ENCODE measurements around the gene YWHAH.

Gene YWHAH

GRCh38 chr22:31944700-31945442, 536 bp downstream of the YWHAH start:
- in situ Hi-C loops (cut with HindIII; ENCODE audit: low pct_ligation_motif_present, low pct_unique_long_range_greater_than_20kb, low sequenced_read_pairs): no loop called here

GRCh38 chr22:31945443-31945855, 1.1 kb downstream of the YWHAH start:
- no peak for DNase-seq
- in situ Hi-C loops (cut with HindIII; ENCODE audit: low pct_ligation_motif_present, low pct_unique_long_range_greater_than_20kb, low sequenced_read_pairs): no loop called here

More at GRCh38 chr22:31944700-31945442, 536 bp downstream of the YWHAH start:
- DNase-seq: peak; percentile 16

- in situ Hi-C loops (cut with HindIII; ENCODE audit: low pct_ligation_motif_present, low pct_unique_long_range_greater_than_20kb, low sequenced_read_pairs): no loop called here
These were observed 1.8 kb downstream of the YWHAH start for GRCh38 chr22:31945971-31946680.

GRCh38 chr22:31947296-31947695, 3.0 kb downstream of the YWHAH start:
- DNase-seq: no peak
- in situ Hi-C loops (cut with HindIII; ENCODE audit: low pct_ligation_motif_present, low pct_unique_long_range_greater_than_20kb, low sequenced_read_pairs): no loop called here

More at GRCh38 chr22:31945971-31946680, 1.8 kb downstream of the YWHAH start:
- no peak for DNase-seq

- in situ Hi-C loops (cut with HindIII; ENCODE audit: low pct_ligation_motif_present, low pct_unique_long_range_greater_than_20kb, low sequenced_read_pairs): no loop called here
- no peak for DNase-seq
These were observed 3.7 kb downstream of the YWHAH start for GRCh38 chr22:31948002-31948401.

GRCh38 chr22:31950226-31950625, 5.9 kb downstream of the YWHAH start:
- in situ Hi-C loops (cut with HindIII; ENCODE audit: low pct_ligation_motif_present, low pct_unique_long_range_greater_than_20kb, low sequenced_read_pairs): loop anchor here (25.0 kb wide), 1 partner anchor 288 kb away; the partner anchor contains the start of gene PISD
- DNase-seq: no peak

GRCh38 chr22:31951194-31952093, 7.1 kb downstream of the YWHAH start:
- DNase-seq: no peak
- in situ Hi-C loops (cut with HindIII; ENCODE audit: low pct_ligation_motif_present, low pct_unique_long_range_greater_than_20kb, low sequenced_read_pairs): loop anchor here (25.0 kb wide), 1 partner anchor 289 kb away; the partner anchor contains the start of gene PISD

- peak; percentile 14 for DNase-seq
- in situ Hi-C loops (cut with HindIII; ENCODE audit: low pct_ligation_motif_present, low pct_unique_long_range_greater_than_20kb, low sequenced_read_pairs): loop anchor here (25.0 kb wide), 1 partner anchor 290 kb away; the partner anchor contains the start of gene PISD
These were observed 7.7 kb downstream of the YWHAH start for GRCh38 chr22:31952094-31952401.

GRCh38 chr22:31952472-31952871, 8.1 kb downstream of the YWHAH start:
- DNase-seq: peak; percentile 41
- in situ Hi-C loops (cut with HindIII; ENCODE audit: low pct_ligation_motif_present, low pct_unique_long_range_greater_than_20kb, low sequenced_read_pairs): loop anchor here (25.0 kb wide), 1 partner anchor 290 kb away; the partner anchor contains the start of gene PISD

GRCh38 chr22:31953261-31953660, 8.9 kb downstream of the YWHAH start:
- no peak for DNase-seq
- in situ Hi-C loops (cut with HindIII; ENCODE audit: low pct_ligation_motif_present, low pct_unique_long_range_greater_than_20kb, low sequenced_read_pairs): loop anchor here (25.0 kb wide), 1 partner anchor 291 kb away; the partner anchor contains the start of gene PISD

GRCh38 chr22:31954535-31955523, 10.5 kb downstream of the YWHAH start:
- in situ Hi-C loops (cut with HindIII; ENCODE audit: low pct_ligation_motif_present, low pct_unique_long_range_greater_than_20kb, low sequenced_read_pairs): loop anchor here (25.0 kb wide), 1 partner anchor 293 kb away; the partner anchor contains the start of gene PISD
- DNase-seq: no peak

- no peak for DNase-seq
- in situ Hi-C loops (cut with HindIII; ENCODE audit: low pct_ligation_motif_present, low pct_unique_long_range_greater_than_20kb, low sequenced_read_pairs): loop anchor here (25.0 kb wide), 1 partner anchor 294 kb away; the partner anchor contains the start of gene PISD
These were observed 12.0 kb downstream of the YWHAH start for GRCh38 chr22:31956360-31956759.

GRCh38 chr22:31957970-31958594, 13.7 kb downstream of the YWHAH start:
- DNase-seq: no peak
- in situ Hi-C loops (cut with HindIII; ENCODE audit: low pct_ligation_motif_present, low pct_unique_long_range_greater_than_20kb, low sequenced_read_pairs): loop anchor here (25.0 kb wide), 1 partner anchor 296 kb away; the partner anchor contains the start of gene PISD

- DNase-seq: no peak
- in situ Hi-C loops (cut with HindIII; ENCODE audit: low pct_ligation_motif_present, low pct_unique_long_range_greater_than_20kb, low sequenced_read_pairs): loop anchor here (25.0 kb wide), 1 partner anchor 296 kb away; the partner anchor contains the start of gene PISD
These were observed 14.4 kb downstream of the YWHAH start for GRCh38 chr22:31958625-31959239.

GRCh38 chr22:31960767-31961166, 16.4 kb downstream of the YWHAH start:
- no peak for DNase-seq
- in situ Hi-C loops (cut with HindIII; ENCODE audit: low pct_ligation_motif_present, low pct_unique_long_range_greater_than_20kb, low sequenced_read_pairs): loop anchor here (25.0 kb wide), 1 partner anchor 298 kb away; the partner anchor contains the start of gene PISD

- peak; percentile 50 for DNase-seq
- in situ Hi-C loops (cut with HindIII; ENCODE audit: low pct_ligation_motif_present, low pct_unique_long_range_greater_than_20kb, low sequenced_read_pairs): loop anchor here (25.0 kb wide), 1 partner anchor 300 kb away; the partner anchor contains the start of gene PISD
These were observed 18.2 kb downstream of the YWHAH start for GRCh38 chr22:31962387-31963125.

Measured in ACHN (cell line).